ENCODE measurements around the gene GDPD5. TPM values are rescaled to one million over a fixed set of nuclear protein-coding genes. Genes with fewer than 3 reads are reported as not detected.
A peak's percentile ranks its signal among the peaks of the same experiment; 100 is the strongest.

GDPD5 gene
- total RNA-seq, 1 donor from 2014 or later = 7.5 TPM

GRCh38 chr11:75557666-75558494, 32.1 kb upstream of the GDPD5 start:
- peak; percentile 90 for DNase-seq

GRCh38 chr11:75556275-75556674, 30.5 kb upstream of the GDPD5 start:
- no peak for DNase-seq

GRCh38 chr11:75555079-75555811, 29.5 kb upstream of the GDPD5 start:
- no peak for DNase-seq

GRCh38 chr11:75554258-75555022, 28.7 kb upstream of the GDPD5 start:
- DNase-seq = peak; percentile 99

- no peak for DNase-seq
Measured at GRCh38 chr11:75553889-75554257, 28.1 kb upstream of the GDPD5 start.

- DNase-seq = no peak
Measured at GRCh38 chr11:75553182-75553581, 27.4 kb upstream of the GDPD5 start.

- no peak for DNase-seq
Measured at GRCh38 chr11:75549370-75549958, 23.7 kb upstream of the GDPD5 start.

DNA sequence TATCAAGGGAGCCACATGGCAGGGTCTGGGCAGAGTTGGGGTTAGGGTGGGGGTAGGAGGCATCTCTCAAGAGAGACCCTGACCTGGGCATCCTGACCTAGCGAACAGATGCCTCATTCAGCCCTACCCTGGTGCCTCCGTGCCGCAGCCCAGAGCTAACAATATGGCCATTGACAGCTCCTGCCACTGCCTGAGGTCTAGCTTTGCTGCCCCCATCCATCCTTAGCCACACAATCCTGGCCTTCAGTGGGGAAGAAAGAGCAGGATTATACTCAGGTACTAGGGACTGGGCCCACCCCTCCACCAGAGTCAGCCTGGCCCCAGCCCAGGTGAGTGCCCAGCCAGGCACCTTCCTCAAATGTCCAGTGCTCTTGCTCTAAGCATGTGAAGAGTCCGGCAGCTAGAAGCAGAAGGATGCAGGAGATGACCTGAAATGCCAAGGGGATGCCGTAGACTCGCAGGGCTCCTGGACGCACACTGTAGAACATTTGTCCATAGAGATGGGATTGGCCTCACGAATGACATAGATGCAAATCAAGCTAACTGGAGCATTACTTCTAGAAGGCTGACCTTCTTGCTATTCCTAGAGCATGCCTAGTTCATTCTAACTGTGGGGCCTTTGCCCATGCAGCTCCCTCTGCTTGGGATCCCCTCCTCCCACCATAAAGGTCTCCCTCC, 23.0 kb upstream of the GDPD5 start:
- DNase-seq = peak; percentile 32

DNA sequence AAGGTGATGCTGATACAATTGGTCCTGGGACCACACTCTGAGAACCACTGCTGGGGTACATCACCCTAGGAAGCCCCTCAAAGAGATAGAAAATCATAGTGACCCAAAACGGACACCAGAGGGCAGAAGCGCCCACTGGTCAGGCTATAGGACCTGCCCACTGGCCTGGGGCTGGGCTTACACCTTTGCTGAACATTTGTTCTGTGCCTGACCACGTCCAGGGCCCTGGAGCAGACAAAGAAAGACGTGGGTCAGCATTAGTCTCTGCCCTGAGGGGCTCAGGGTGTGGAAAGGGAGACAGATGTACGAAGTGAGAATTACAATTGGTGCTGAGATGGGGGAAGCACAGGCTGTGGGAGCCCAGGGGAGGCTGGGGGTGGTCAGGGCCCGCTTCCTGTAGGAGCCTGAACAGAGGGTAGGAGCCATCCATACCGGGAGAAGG, 21.9 kb upstream of the GDPD5 start:
- peak; percentile 87 for DNase-seq

- DNase-seq = no peak
Measured at GRCh38 chr11:75547177-75547576, 21.4 kb upstream of the GDPD5 start.

DNA sequence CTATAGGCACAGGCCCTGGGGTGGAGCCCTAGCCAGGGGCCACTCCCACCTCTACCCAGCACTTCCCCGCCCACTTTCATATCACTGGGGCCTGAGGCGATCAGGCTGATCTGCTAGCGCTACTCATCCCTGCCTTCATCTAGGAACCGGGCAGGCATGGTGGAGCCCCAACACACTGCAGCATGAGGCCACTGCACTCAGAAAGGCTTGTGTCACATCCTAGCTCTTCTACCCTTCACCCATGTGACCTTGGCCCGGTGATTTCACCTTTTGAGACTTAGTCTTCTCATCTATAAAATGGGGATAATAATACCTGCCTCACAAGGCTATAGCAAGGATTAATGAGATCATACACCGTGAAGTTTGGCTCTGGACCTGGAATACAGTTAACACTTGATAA, 18.1 kb upstream of the GDPD5 start:
- no peak for DNase-seq

DNA sequence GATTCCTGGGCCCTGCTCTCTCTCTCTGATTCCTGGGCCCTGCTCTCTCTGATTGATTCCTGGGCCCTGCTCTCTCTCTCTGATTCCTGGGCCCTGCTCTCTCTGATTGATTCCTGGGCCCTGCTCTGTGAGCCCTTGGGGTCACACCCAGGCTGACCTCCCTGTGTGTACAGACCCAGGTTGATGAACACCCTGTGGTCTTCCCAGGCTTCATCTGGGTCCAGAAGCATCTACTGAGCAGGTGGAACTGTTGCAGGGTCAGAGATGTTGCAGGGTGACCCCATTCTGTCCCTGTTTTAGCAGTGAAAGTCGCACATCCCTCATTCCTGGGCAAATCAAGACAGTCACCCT, 16.3 kb upstream of the GDPD5 start:
- no peak for DNase-seq

GRCh38 chr11:75541193-75542087, 15.7 kb upstream of the GDPD5 start:
- no peak for DNase-seq

DNA sequence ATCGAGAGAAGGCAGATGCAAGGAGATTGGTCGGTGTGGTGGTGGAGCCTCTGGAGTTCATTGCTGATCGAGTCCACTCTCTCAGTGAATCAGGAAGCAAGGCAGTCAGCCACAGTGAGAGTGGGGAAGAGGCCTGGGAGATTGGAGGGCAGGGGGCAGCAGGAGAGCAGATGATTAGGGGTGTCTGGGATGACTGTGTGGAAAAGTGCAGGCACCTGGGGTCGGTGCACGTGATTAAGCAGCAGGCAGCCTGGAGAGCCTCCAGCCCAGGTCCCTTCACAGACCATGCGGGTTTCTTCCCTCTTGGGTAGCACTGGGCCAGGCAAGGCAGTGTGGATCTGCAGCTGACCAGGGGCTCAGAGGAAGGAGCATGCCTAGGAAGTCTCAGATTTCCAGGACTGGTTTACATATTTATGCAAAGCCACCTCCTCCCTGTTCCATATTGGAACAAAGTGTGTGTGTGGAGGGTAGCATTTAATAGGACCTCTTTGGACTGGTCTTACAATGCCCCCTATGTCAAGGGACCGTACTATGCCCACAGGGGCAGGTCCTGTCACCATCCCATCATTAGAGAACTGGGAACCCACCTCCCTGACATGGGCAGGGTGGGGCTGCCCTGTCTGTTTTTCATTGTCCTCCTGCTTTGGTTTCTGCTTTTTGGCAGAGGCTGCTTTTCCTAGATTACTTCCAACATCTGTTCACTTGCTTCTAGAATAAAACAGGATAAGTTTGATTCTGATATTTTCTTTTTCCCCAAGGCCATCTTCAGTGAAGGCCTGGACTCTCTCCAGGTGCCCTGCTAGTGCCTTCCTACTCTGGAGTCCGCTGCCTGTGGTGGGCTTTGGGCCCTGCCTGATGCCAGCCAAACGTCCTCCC, 14.0 kb upstream of the GDPD5 start:
- peak; percentile 55 for DNase-seq

- DNase-seq = no peak
Measured at GRCh38 chr11:75538150-75538942, 12.6 kb upstream of the GDPD5 start.

- no peak for DNase-seq
Measured at GRCh38 chr11:75537740-75538139, 12.0 kb upstream of the GDPD5 start.

GRCh38 chr11:75536786-75537641, 11.3 kb upstream of the GDPD5 start:
- no peak for DNase-seq

GRCh38 chr11:75535071-75535470, 9.3 kb upstream of the GDPD5 start:
- DNase-seq = no peak

Measured in tongue (tissue), 2 donors.